HG03045 (cell line): ENCODE data around the gene SRRM3.
"Not testable (repeated sequence)": the region's sequence is repeated elsewhere in the genome, so short reads cannot be mapped to it uniquely, and the experiment has no call there.

Experiments
- ATAC-seq: cut with Tn5 transposase; IDR thresholded peaks from one replicate; pipeline ENCODE4 v1.9.1; 2021; ENCODE audit warnings: mild to moderate bottlenecking, moderate library complexity; ENCODE audit not compliant: unreplicated experiment

Gene SRRM3

GRCh38 chr7:76310102-76310957, 108.6 kb downstream of the SRRM3 start:
- ATAC-seq, result no peak

- ATAC-seq, result not testable (repeated sequence)
These were observed 110.1 kb downstream of the SRRM3 start for GRCh38 chr7:76311838-76312237.

- ATAC-seq, result peak; percentile 33
These were observed 112.5 kb downstream of the SRRM3 start for GRCh38 chr7:76314042-76314721.

- ATAC-seq, result not testable (repeated sequence)
These were observed 113.0 kb downstream of the SRRM3 start for GRCh38 chr7:76314740-76315139.

GRCh38 chr7:76315364-76315763, 113.7 kb downstream of the SRRM3 start:
- no peak for ATAC-seq

- no peak for ATAC-seq
These were observed 115.5 kb downstream of the SRRM3 start for GRCh38 chr7:76316984-76317781.

GRCh38 chr7:76317782-76318487, 116.2 kb downstream of the SRRM3 start:
- peak; percentile 90 for ATAC-seq

- peak; percentile 40 for ATAC-seq
These were observed 117.0 kb downstream of the SRRM3 start for GRCh38 chr7:76318488-76319353.

- no peak for ATAC-seq
These were observed 123.4 kb downstream of the SRRM3 start for GRCh38 chr7:76325092-76325491.

GRCh38 chr7:76325811-76326210, 124.1 kb downstream of the SRRM3 start:
- ATAC-seq, result no peak

- ATAC-seq, result no peak
These were observed 125.0 kb downstream of the SRRM3 start for GRCh38 chr7:76326646-76327233.

GRCh38 chr7:76327610-76328009, 125.9 kb downstream of the SRRM3 start:
- ATAC-seq, result no peak

- ATAC-seq, result no peak
These were observed 126.7 kb downstream of the SRRM3 start for GRCh38 chr7:76328389-76328788.

GRCh38 chr7:76329479-76329878, 127.8 kb downstream of the SRRM3 start:
- ATAC-seq, result no peak

- ATAC-seq, result no peak
These were observed 128.6 kb downstream of the SRRM3 start for GRCh38 chr7:76330261-76330660.

- ATAC-seq, result no peak
These were observed 129.0 kb downstream of the SRRM3 start for GRCh38 chr7:76330673-76331072.

GRCh38 chr7:76332078-76332477, 130.4 kb downstream of the SRRM3 start:
- no peak for ATAC-seq

GRCh38 chr7:76333511-76334101, 131.9 kb downstream of the SRRM3 start:
- no peak for ATAC-seq
